Stimulated activated CD4-positive, alpha-beta T cell treated with anti-CD3 and anti-CD28 coated beads, Interleukin-12 subunit alpha, Interleukin-12 subunit beta, amount 100 ng/mL, for 4 hours (primary cell): Measurements from ENCODE around the gene ENO2.

ENCODE experiments used
- DNase-seq: peaks from one replicate; pipeline ENCODE4 v3.0.0-alpha.2; 2020

ENO2 gene

GRCh38 chr12:6950811-6951540 lies 36.6 kb downstream of the ENO2 start, which contains the start of gene PTPN6:
Gene PTPN6, plus strand, starts transcription at chr12:6951356. Its CDS starts 157 bp downstream, at chr12:6951513.
- peak; percentile 62 for DNase-seq

DNA sequence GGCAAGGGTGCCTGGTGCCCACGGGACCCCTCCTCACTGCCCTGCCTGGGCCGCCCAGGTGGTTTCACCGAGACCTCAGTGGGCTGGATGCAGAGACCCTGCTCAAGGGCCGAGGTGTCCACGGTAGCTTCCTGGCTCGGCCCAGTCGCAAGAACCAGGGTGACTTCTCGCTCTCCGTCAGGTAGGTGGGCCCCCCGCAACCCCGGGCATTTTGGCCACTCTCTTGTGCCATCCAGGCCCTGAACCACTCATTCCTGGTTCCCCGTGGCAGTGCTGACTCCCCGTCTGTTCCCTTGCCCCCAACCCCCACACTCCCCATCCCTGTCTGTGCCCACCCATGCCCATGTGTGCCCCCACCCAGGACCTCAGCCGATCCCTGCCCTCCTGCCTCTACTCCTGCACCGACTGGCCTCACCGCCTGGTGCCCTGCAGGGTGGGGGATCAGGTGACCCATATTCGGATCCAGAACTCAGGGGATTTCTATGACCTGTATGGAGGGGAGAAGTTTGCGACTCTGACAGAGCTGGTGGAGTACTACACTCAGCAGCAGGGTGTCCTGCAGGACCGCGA lies 37.3 kb downstream of the ENO2 start:
- no peak for DNase-seq

- DNase-seq, result no peak
Observed at GRCh38 chr12:6952121-6952862, 37.9 kb downstream of the ENO2 start.

DNA sequence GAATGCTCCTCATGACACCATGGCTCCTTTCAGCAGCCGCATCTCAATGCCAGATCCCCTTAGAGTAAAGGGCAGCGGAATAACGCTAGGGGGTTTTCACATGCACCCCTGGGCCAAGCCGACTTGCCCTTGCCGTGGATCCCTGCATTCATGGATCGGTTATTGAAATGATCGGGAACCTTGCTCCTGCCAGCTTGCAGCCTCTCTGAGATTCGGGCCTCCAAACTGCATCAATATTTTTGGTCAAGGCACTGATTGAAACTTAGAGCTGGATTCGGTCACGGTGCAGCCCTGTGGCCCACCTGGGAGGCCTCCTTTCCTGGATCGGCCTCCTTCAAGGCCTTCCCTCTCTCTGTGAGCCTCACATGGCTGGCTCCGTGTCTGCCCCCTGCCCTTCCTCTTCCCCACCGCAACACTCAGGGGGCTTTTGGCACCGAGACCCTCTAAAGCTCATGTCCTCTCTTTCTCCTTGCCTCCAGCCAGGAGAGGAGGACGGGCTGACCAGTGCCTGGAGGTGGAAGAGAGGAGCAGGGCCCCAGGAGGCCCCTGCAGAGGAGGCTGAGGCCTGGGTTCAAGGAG lies 38.6 kb downstream of the ENO2 start:
- DNase-seq, result no peak

GRCh38 chr12:6953442-6954315 lies 39.3 kb downstream of the ENO2 start:
- DNase-seq, result peak; percentile 74

DNA sequence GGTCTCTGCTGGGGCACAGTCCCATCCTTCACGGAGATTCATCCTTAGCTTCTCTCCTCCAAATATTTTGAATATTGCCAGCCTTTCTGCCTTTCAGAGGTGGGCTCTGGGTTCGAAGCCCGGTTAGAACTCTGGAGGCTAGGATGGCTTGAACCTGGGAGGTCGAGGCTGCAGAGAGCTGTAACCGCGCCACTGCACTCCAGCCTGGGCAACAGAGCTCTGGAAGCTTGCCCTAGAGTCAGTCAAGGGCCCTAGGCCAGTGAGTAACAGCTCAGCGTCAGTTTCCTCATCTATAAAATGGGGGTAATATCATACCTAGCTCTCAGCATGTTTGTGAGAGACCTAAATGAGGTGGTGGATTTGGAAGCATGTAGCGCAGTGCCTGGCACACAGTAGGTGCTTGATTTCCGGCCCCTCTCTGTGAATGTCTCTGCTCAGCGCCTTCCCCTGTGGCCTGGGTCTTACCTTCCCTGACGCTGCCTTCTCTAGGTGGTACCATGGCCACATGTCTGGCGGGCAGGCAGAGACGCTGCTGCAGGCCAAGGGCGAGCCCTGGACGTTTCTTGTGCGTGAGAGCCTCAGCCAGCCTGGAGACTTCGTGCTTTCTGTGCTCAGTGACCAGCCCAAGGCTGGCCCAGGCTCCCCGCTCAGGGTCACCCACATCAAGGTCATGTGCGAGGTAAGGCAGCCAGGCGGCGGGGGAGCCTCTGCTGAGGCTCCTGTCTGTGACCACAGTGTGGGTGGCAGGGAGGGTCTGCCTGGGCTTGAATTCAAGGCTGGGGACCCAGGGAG lies 40.1 kb downstream of the ENO2 start:
- no peak for DNase-seq

DNA sequence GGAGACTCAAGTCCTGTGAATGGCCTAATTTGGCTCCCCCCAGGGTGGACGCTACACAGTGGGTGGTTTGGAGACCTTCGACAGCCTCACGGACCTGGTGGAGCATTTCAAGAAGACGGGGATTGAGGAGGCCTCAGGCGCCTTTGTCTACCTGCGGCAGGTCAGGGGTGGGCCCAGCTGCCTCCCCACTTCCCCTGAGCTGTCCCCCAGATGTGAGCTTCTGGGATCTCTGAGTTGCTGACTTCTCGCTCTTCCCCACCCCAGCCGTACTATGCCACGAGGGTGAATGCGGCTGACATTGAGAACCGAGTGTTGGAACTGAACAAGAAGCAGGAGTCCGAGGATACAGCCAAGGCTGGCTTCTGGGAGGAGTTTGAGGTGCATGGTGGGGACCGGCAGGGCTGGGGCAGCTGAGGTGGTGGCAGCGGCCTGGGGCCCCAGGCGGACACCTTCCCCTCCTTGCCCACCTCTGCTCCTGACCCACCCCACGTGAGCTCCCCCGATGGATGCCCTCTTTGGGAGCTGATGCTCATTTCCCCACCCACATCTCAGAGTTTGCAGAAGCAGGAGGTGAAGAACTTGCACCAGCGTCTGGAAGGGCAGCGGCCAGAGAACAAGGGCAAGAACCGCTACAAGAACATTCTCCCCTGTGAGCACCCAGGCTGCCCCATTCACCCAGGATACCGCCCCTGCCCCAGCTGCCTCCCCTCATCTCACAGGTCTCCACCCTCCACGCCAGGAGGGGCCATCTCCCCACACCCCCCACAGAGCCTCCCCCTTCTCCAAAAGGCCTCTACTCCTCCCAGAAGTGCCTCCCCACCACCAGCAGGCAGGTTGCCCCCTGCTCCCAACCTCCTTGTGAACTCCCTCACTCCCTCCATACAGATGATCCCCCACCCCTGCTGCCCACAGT lies 41.0 kb downstream of the ENO2 start:
- no peak for DNase-seq

DNA sequence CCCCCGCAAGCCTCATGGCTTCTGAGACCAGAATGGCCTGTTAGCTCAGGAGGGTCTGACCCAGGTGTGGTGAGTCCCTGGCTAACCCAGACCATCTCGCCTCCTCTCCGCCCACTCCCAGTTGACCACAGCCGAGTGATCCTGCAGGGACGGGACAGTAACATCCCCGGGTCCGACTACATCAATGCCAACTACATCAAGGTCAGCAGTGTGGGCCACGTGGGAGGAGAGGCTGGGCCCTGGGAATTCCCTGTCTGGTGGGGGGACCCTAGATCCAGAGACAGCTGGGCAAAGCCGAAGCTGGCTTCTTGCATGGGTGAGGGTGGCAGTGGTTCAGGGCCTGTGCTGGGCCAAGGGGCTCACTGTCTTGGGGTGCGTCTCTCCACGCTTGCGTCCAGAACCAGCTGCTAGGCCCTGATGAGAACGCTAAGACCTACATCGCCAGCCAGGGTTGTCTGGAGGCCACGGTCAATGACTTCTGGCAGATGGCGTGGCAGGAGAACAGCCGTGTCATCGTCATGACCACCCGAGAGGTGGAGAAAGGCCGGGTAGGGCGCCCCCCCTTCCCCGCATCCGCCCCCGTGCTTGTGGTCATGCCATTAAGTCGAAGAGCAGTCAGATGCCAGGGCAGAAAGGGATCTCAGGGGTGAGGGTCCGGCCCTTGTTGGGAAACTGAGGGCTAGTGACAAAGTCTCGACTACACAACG lies 41.8 kb downstream of the ENO2 start:
- no peak for DNase-seq

- DNase-seq, result no peak
Observed at GRCh38 chr12:6957151-6957701, 42.8 kb downstream of the ENO2 start.

DNA sequence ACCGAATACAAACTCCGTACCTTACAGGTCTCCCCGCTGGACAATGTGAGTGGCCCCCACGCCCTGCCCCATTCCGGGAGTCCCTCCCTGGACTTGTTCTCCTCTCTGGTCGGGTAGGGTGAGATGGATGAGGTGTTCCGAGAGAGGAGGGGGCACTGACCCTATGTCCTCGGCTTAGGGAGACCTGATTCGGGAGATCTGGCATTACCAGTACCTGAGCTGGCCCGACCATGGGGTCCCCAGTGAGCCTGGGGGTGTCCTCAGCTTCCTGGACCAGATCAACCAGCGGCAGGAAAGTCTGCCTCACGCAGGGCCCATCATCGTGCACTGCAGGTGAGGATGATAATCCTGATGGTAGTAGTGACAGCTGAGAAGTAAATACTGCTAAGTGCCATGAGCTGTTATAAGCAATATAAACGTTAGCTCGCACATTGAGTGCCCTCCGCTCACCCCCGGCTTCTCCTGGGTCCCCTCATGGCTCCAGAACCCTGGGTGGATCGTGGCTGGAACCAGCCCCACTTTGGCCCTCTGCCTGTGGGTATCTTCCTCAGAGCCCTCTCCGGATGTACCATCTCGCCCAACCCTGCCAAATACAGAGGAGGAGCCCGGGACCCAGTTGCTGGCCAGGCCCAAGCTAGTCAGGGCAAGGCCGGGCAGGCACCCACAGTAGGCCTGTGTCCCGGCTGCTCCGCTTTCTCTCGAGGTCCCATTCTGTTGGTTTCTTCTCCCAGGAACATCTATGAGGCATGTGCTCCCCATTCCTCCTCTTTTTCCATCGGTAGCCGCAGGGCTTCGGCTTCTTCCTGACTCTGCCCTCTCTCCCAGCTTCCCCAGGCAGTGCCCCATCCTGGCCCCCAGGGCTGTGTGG lies 43.6 kb downstream of the ENO2 start:
- no peak for DNase-seq

DNA sequence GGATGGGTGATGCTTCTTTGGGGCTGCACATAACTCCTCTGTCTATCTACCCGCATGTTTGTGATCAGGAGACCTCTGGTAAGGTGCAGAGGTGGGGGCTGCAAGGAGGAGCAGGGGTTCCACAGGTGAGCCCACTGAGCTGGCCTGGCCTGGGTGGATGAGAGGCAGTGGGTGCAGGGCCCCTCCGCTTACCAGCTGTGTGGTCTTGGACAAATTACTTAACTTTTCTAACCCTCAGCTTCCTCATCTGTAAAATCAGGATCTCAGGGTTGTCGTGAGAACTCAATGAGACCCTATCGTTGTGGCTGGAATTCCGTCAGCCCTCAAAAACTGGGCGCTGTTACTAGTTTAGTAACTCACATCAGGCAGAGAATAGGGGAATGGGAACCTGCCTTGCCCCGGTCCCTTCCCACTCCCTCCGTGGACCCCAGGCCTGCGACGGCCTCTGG lies 44.3 kb downstream of the ENO2 start:
- no peak for DNase-seq

DNA sequence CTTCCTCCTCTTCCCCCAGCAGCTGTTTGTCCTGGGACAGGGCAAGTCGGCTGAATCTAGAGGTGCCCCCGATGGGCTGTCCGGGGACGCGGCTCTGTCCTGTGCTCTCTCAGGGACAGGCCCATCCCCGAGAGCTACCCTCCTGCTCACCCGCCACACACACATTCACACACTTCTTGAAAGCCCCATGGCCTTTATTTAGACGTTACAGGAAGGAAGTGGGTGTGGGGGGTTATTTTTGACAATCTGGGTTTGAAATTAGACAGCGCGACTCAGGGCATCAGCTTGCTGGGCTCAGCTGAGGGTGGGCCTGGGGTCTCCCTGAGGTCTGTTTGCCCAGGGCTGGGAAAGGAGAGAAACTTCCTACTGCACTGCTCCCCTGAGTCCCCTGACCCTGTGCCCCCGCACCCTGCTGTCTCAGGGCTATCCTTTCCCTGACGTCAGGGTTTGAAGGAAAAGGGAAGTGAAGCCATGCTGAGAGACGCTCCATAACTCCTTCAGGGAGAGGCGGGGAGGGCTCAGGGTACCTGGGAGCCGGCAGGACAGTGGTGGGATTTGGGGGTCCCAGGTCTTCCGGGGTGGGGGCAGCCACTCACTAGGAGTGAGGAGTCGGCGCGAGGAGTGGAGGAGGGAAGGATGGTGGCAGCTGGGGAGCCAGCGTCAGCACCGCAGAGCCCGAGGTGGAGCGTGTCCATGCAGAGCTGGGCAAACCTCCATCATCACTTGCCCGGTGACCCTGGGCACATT lies 44.9 kb downstream of the ENO2 start:
- DNase-seq, result peak; percentile 61

- DNase-seq, result no peak
Observed at GRCh38 chr12:6959805-6960592, 45.6 kb downstream of the ENO2 start.

DNA sequence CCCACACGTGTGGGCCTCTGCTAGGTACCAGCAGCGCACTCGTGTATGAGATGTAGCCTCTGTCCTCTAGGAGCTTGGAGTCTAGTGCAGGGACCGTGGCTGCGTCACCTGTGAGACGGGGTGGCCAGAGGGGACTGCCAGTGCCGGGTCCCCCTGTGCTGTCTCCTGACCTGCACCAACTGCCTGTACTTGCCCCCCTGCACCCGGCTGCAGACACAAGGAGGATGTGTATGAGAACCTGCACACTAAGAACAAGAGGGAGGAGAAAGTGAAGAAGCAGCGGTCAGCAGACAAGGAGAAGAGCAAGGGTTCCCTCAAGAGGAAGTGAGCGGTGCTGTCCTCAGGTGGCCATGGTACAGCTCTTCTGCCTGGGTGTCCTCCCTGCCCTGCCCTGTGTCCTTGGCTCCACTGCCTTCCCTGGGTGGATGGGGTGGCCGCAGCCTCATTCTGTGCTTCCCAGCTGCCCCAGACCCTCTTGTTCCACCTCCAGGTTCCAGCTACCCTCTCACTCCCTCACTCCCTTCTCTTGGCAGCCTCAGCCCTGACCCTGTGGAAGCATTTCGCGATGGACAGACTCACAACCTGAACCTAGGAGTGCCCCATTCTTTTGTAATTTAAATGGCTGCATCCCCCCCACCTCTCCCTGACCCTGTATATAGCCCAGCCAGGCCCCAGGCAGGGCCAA lies 46.4 kb downstream of the ENO2 start:
- no peak for DNase-seq

- peak; percentile 94 for DNase-seq
Observed at GRCh38 chr12:6961278-6961694, 46.9 kb downstream of the ENO2 start.

DNA sequence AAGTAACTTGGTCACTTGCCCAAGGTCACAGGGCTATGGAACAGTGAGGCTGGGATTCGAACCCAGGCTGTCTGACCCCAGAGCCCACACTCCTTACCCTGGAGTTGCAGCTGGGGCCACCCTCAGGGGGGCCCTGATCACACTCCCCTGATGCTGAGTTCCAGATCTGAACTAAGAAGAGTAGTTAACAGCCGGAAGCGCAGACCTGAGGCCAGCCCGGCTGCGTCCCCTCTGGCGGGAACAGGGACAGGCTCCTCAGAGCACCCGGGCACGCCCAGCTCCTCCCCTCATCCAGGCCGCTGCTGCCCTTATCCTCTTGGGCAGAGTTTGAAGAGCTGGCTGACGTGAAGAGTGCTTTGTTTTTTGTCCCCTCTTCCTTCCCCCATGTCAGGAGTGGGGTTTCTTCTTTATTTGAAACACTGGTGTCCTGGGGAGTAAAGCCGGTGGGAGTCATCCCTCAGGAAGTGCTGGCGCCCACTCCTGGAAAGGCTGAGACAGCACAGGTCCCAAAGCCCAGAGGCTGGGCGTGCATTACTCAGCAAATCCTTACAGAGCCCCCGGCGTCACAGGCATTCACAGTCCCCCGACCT lies 47.4 kb downstream of the ENO2 start:
- DNase-seq, result peak; percentile 60
